Heart left ventricle (tissue), 13 donors: ENCODE results near the gene B4GALNT3.

Source experiments
- CTCF ChIP-seq, 12 donors: fragments of 200-600 bp; sonication (generic) in 4 of 12; IDR thresholded peaks; one replicate each; pipeline versions ENCODE4 v1.5.0 to v1.8.0; 2018 to 2022; ENCODE audit warnings: antibody characterized with exemption in 12 of 12, mild to moderate bottlenecking in 5 of 12
- POLR2A ChIP-seq, 2 donors: fragments of 450-650 bp; IDR thresholded peaks; one replicate each; pipeline ENCODE4 v1.6.1; 2017; ENCODE audit warnings: antibody characterized with exemption in 2 of 2, mild to moderate bottlenecking in 2 of 2, moderate library complexity in 2 of 2
- donor health status: ischemic (EF 13 %, LVEDD 7.1; RV severe dilation, severe dysfunction).
- donor health status: DM: no; HTN: yes; CAD: no.
- donor health status: DM: no; HTN: no; CAD: no.
- donor health status: ischemic (EF 25% LVEDD 6.9; RV normal size, moderate dysfunction).
- donor health status: ischemic (EF 25% LVEDD 5.7; RV mildly dilated, moderate dysfunction).
- donor health status: ischemic (EF 35%, LVEDD 5.7; RV mildly dilated, moderate dysfunction).
- donor health status: nonischemic (EF 11% LVEDD 7.7; RV severe dilation, severe dysfunction).
- donor health status: DM: yes; HTN: yes; CAD: no.
- donor health status: PGD.
- donor health status: ischemic (EF 29% LVEDD 5.4; RV normal size, mild dysfunction).
- donor health status: nonischemic (EF 23%, LVEDD 6.1; RV moderate dilation, normal function).

DNA sequence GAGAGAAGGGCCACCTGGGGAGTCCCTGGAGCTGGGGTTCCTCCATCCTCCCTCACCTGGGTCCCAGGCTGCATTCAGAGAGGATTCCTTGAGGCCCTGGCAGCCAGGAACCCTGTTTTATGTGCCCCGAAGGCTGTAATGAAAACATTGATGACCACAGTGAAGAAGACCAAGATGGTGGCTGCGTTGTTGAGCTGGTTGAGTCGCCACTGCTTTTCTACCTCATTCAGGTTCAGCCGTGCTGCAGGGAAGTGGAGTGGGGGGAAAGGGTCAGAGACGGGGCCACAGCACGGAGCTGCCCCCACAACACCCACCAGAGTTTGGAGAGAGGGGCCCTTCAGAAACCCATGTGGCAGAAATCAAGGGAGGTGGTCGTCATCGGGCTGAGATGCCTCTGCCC is 105.4 kb downstream of the B4GALNT3 start:
- no peak for TF ChIP-seq CTCF (IDR thresholded peaks at IDR 0.05)
- TF ChIP-seq POLR2A (IDR thresholded peaks at IDR 0.05), result no peak
